Measurements from ENCODE around the gene RABGAP1L. TPM values are rescaled to one million over a fixed set of nuclear protein-coding genes. Genes with fewer than 3 reads are reported as not detected.
"Not testable (repeated sequence)": the region's sequence is repeated elsewhere in the genome, so short reads cannot be mapped to it uniquely, and the experiment has no call there.

Gene RABGAP1L
- total RNA-seq, 1 donor from 2014 or later, result 48.5 TPM

- no peak for TF ChIP-seq CTCF (IDR thresholded peaks at IDR 0.05; ENCODE audit: unreplicated experiment)
- Mint-ChIP-seq H3K27ac (no peak overlapping the region), H3K27me3 (ENCODE audit: low read depth) (no peaks in the 10 kb centered on the region), H3K4me1 (no peaks in the 10 kb centered on the region), H3K36me3 (no peaks in the 10 kb centered on the region), H3K9me3 (peaks cover 11% of the 10 kb centered on the region), H3K4me3 (no peak overlapping the region)
- DNase-seq (ENCODE audit: low spot score in 2 of 2, unreplicated experiment in 2 of 2), result no peak
Observed at GRCh38 chr1:174606471-174606870, 447.2 kb downstream of the RABGAP1L start.

GRCh38 chr1:174617905-174618304, 458.6 kb downstream of the RABGAP1L start:
- not testable (repeated sequence) for H3K27ac Mint-ChIP-seq; H3K27me3 Mint-ChIP-seq (ENCODE audit: low read depth); H3K4me3 Mint-ChIP-seq; DNase-seq (ENCODE audit: low spot score in 2 of 2, unreplicated experiment in 2 of 2); H3K4me1 Mint-ChIP-seq; H3K36me3 Mint-ChIP-seq
- peaks cover 60% of the 10 kb centered on the region for H3K9me3 Mint-ChIP-seq

GRCh38 chr1:174623324-174624035, 464.2 kb downstream of the RABGAP1L start:
- TF ChIP-seq CTCF (IDR thresholded peaks at IDR 0.05; ENCODE audit: unreplicated experiment), result no peak
- H3K9me3 Mint-ChIP-seq, result peaks cover 28% of the 10 kb centered on the region
- no peak overlapping the region for H3K27ac Mint-ChIP-seq
- no peaks in the 10 kb centered on the region for H3K27me3 Mint-ChIP-seq (ENCODE audit: low read depth)
- no peaks in the 10 kb centered on the region for H3K4me1 Mint-ChIP-seq
- H3K36me3 Mint-ChIP-seq, result no peaks in the 10 kb centered on the region
- DNase-seq (ENCODE audit: low spot score in 2 of 2, unreplicated experiment in 2 of 2), result no peak
- no peak overlapping the region for H3K4me3 Mint-ChIP-seq

- H3K4me3 Mint-ChIP-seq, result no peak overlapping the region
Observed at GRCh38 chr1:174626031-174627025, 467.0 kb downstream of the RABGAP1L start.

GRCh38 chr1:174637487-174637886, 478.2 kb downstream of the RABGAP1L start:
- Mint-ChIP-seq H3K27ac (no peak overlapping the region), H3K9me3 (no peaks in the 10 kb centered on the region), H3K36me3 (no peaks in the 10 kb centered on the region), H3K4me1 (no peaks in the 10 kb centered on the region), H3K27me3 (ENCODE audit: low read depth) (no peaks in the 10 kb centered on the region), H3K4me3 (no peak overlapping the region)
- DNase-seq (ENCODE audit: low spot score in 2 of 2, unreplicated experiment in 2 of 2), result no peak
- no peak for TF ChIP-seq CTCF (IDR thresholded peaks at IDR 0.05; ENCODE audit: unreplicated experiment)

More at GRCh38 chr1:174626031-174627025, 467.0 kb downstream of the RABGAP1L start:
- TF ChIP-seq CTCF (IDR thresholded peaks at IDR 0.05; ENCODE audit: unreplicated experiment), result no peak
- Mint-ChIP-seq H3K27me3 (ENCODE audit: low read depth) (no peaks in the 10 kb centered on the region), H3K36me3 (no peaks in the 10 kb centered on the region), H3K27ac (no peak overlapping the region), H3K4me1 (no peaks in the 10 kb centered on the region), H3K9me3 (peaks cover 4% of the 10 kb centered on the region)
- DNase-seq (ENCODE audit: low spot score in 2 of 2, unreplicated experiment in 2 of 2), result no peak

- Mint-ChIP-seq H3K9me3 (no peaks in the 10 kb centered on the region), H3K27ac (no peak overlapping the region), H3K27me3 (ENCODE audit: low read depth) (no peaks in the 10 kb centered on the region), H3K4me3 (no peak overlapping the region), H3K4me1 (no peaks in the 10 kb centered on the region), H3K36me3 (no peaks in the 10 kb centered on the region)
- no peak for DNase-seq (ENCODE audit: low spot score in 2 of 2, unreplicated experiment in 2 of 2)
- TF ChIP-seq CTCF (IDR thresholded peaks at IDR 0.05; ENCODE audit: unreplicated experiment), result no peak
Observed at GRCh38 chr1:174639461-174639860, 480.1 kb downstream of the RABGAP1L start.
